Naive thymus-derived CD4-positive, alpha-beta T cell (primary cell): ENCODE measurements around the gene KCNK1. TPM values are rescaled to one million over a fixed set of nuclear protein-coding genes. Genes with fewer than 3 reads are reported as not detected.

Source experiments
- ATAC-seq: fragments of 150-1000 bp; cut with Tn5 transposase; 2 replicates; pipeline ENCODE4 v1.10.0; 2021; ENCODE audit warnings: mild to moderate bottlenecking, moderate library complexity
- CTCF ChIA-PET: fragments of 350-600 bp; sonication (Branson Sonifier 250); formaldehyde crosslinking; loops from one replicate; lab custom pipeline; 2021; ENCODE audit warnings: antibody characterized with exemption; lab: Charles Lee
- POLR2A ChIA-PET: fragments of 350-600 bp; sonication (Branson Sonifier 250); formaldehyde crosslinking; loops from one replicate; lab custom pipeline; 2021; ENCODE audit warnings: antibody characterized with exemption, inconsistent platforms; lab: Charles Lee
- DNase-seq, 9 donors: peaks; one replicate each; pipeline versions ENCODE4 v3.0.0 to v3.0.0-alpha.2; 2020 to 2022; ENCODE audit warnings: mixed read lengths in 1 of 9
- H3K27ac ChIP-seq: one replicate; pipeline ENCODE4 v1.7.0; 2013; ENCODE audit warnings: mild to moderate bottlenecking, low read depth, low read length, moderate library complexity
- H3K27me3 ChIP-seq, 2 donors: one replicate each; pipeline ENCODE4 v1.7.0; 2013; ENCODE audit warnings: low read length in 2 of 2, mild to moderate bottlenecking in 2 of 2, moderate library complexity in 2 of 2; ENCODE audit not compliant: control insufficient read depth in 2 of 2, insufficient read depth in 2 of 2
- H3K36me3 ChIP-seq, 3 experiments: 1 replicate in 2 of 3; 2 replicates in 1 of 3; pipeline ENCODE4 v1.7.0; 2013; ENCODE audit warnings: low read length in 3 of 3, mild to moderate bottlenecking in 3 of 3, moderate library complexity in 1 of 3; ENCODE audit not compliant: insufficient read depth in 3 of 3, control insufficient read depth in 2 of 3
- H3K4me1 ChIP-seq, 2 donors: one replicate each; pipeline ENCODE4 v1.7.0; 2013; ENCODE audit warnings: low read length in 2 of 2, mild to moderate bottlenecking in 2 of 2, moderate library complexity in 1 of 2; ENCODE audit not compliant: control insufficient read depth in 2 of 2, insufficient read depth in 2 of 2
- H3K4me3 ChIP-seq: 2 replicates; pipeline ENCODE4 v1.7.0; 2013; ENCODE audit warnings: mild to moderate bottlenecking, low read length
- H3K9me3 ChIP-seq, 3 experiments: 1 replicate in 2 of 3; 2 replicates in 1 of 3; pipeline ENCODE4 v1.7.0; 2013; ENCODE audit warnings: low read length in 3 of 3; ENCODE audit not compliant: control insufficient read depth in 2 of 3
- H3K27ac Mint-ChIP-seq, 9 donors: one replicate each; pipeline ENCODE4 v1.8.0; 2020 to 2022; ENCODE audit warnings: mixed read lengths in 9 of 9, mild to moderate bottlenecking in 8 of 9, moderate library complexity in 5 of 9, inconsistent platforms in 2 of 9
- H3K27me3 Mint-ChIP-seq, 5 donors: one replicate each; pipeline ENCODE4 v1.8.0; 2021 to 2022; ENCODE audit warnings: mixed read lengths in 5 of 5, mild to moderate bottlenecking in 1 of 5
- H3K36me3 Mint-ChIP-seq, 5 donors: one replicate each; pipeline ENCODE4 v1.8.0; 2020 to 2022; ENCODE audit warnings: mixed read lengths in 5 of 5, mild to moderate bottlenecking in 3 of 5, inconsistent platforms in 1 of 5
- H3K4me1 Mint-ChIP-seq, 7 donors: one replicate each; pipeline ENCODE4 v1.8.0; 2020 to 2022; ENCODE audit warnings: mixed read lengths in 7 of 7, mild to moderate bottlenecking in 3 of 7, inconsistent platforms in 1 of 7
- H3K4me3 Mint-ChIP-seq, 10 donors: one replicate each; pipeline ENCODE4 v1.8.0; 2020 to 2022; ENCODE audit warnings: mild to moderate bottlenecking in 10 of 10, mixed read lengths in 10 of 10, moderate library complexity in 6 of 10, inconsistent platforms in 2 of 10
- H3K9me3 Mint-ChIP-seq, 11 donors: one replicate each; pipeline ENCODE4 v1.8.0; 2020 to 2022; ENCODE audit warnings: mixed read lengths in 11 of 11, mild to moderate bottlenecking in 4 of 11, inconsistent platforms in 1 of 11, moderate library complexity in 1 of 11
- intact Hi-C, 2 donors: fragments of 100-400 bp; cut with micrococcal nuclease; formaldehyde crosslinking; loops; one replicate each; pipeline ENCODE4 v1.15.1; 2023
- polyA plus RNA-seq, 2 donors: library from polyadenylated mRNA; unstranded; fragments of 300-500 nt; fragmentation: Illumina TruSeq; gene quantifications; one replicate each; pipeline ENCODE4 v1.2.3, GENCODE V29; 2021
- total RNA-seq, 6 experiments: library from RNA in 5 of 6; stranded (reverse) in 5 of 6; gene quantifications; 1 replicate in 5 of 6; 2 replicates in 1 of 6; pipeline ENCODE4 v1.2.3 and lab custom pipeline; 2021 to 2026

KCNK1 gene
- total and polyA plus RNA-seq, 7 experiments from 2014 or later = 1.1 TPM; not detected in 6

DNA sequence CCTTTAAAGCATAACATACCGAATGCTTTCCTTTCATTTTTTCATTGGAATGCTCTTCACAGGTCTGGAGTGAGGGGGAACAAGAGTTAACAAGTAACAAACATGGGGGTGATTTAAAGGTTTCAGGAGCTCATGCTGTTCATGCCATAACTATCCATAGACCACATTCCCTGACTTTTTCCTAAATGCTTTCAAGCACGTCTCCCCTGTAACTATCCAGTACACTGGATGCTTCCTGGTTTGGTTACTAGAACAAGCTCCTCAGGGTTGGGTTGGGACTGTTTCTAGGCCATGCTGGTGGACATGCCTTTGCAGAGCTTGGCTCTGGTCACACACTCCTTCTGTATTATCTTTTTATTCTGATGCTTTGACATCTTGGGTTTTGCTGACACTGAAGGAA lies 38.6 kb downstream of the KCNK1 start:
- H3K27ac ChIP-seq = no peak overlapping the region
- H3K9me3 Mint-ChIP-seq = peaks cover 0 to 4% (median 0%) of the 10 kb centered on the region in 11 donors
- H3K36me3 Mint-ChIP-seq = no peaks in the 10 kb centered on the region
- H3K9me3 ChIP-seq = no peaks in the 10 kb centered on the region
- intact Hi-C loops = no loop called here
- DNase-seq = no peak
- no peaks in the 10 kb centered on the region for H3K27me3 ChIP-seq
- no peaks in the 10 kb centered on the region for H3K4me1 ChIP-seq
- peaks cover 0 to 19% (median 4%) of the 10 kb centered on the region in 5 donors for H3K27me3 Mint-ChIP-seq
- H3K4me3 Mint-ChIP-seq = no peak overlapping the region
- no peak overlapping the region for H3K4me3 ChIP-seq
- POLR2A ChIA-PET = no interaction called here
- H3K4me1 Mint-ChIP-seq = no peaks in the 10 kb centered on the region
- no peaks in the 10 kb centered on the region for H3K36me3 ChIP-seq
- H3K27ac Mint-ChIP-seq = no peak overlapping the region
- CTCF ChIA-PET = no interaction called here
- no peak for ATAC-seq

DNA sequence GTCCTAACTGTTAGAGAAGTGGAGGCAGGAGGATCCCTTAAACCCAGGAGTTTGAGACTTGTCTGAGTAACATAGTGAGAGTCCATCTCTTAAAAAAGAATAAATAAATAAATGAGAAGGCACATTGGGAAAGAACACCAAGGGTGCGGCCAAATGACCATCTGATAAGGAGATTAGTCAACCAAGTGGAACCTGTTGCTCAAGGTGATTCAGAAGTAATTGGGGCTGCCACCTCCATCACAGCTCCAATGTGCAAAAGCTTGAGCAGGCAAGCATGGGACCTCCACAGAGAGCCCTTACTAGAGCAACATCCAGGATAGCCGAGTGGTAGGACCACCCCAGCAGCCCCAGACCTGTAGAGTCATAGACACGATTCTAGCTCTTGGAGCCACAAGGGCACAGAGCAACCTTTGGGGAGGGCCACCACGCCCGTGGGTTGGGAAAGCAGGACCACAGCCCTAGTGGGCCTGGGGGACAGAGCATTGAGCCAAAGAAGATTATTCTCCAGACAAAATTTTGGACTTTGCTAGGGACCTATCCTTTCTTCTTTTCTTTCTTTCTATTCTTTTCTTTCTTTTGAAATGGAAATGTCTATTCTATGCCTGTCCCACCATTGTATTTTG lies 40.9 kb downstream of the KCNK1 start:
- no peaks in the 10 kb centered on the region for H3K4me1 Mint-ChIP-seq
- Histone ChIP-seq H3K4me1 (no peaks in the 10 kb centered on the region), H3K4me3 (no peak overlapping the region), H3K36me3 (no peaks in the 10 kb centered on the region), H3K27ac (no peak overlapping the region), H3K27me3 (no peaks in the 10 kb centered on the region), H3K9me3 (no peaks in the 10 kb centered on the region)
- peaks cover 0 to 4% (median 0%) of the 10 kb centered on the region in 11 donors for H3K9me3 Mint-ChIP-seq
- POLR2A ChIA-PET = no interaction called here
- H3K4me3 Mint-ChIP-seq = no peak overlapping the region
- CTCF ChIA-PET = no interaction called here
- H3K27ac Mint-ChIP-seq = no peak overlapping the region
- intact Hi-C loops = no loop called here
- no peak for ATAC-seq
- no peak for DNase-seq
- peaks cover 0 to 19% (median 4%) of the 10 kb centered on the region in 5 donors for H3K27me3 Mint-ChIP-seq
- no peaks in the 10 kb centered on the region for H3K36me3 Mint-ChIP-seq

DNA sequence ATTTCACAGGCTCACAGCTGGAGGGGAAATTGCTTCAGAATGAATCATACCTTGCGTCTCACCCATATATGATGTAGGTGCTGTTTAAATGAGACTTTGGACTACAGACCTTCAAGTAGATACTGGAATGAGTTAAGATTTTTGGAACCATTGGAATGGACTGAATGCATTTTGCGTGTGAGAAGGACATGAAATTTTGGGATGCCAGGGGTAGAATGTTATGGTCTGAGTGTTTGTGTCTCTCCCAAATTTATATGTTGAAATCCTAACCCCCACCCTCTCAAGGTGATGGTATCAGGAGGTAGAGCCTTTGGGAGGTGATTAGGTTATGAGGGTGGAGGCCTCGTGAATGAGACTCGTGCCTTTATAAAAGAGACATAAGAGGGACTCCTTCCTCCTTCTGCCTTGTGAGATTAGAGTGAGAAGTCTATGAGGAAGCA lies 41.4 kb downstream of the KCNK1 start:
- Mint-ChIP-seq H3K9me3 (peaks cover 0 to 4% (median 0%) of the 10 kb centered on the region in 11 donors), H3K4me1 (no peaks in the 10 kb centered on the region), H3K27me3 (peaks cover 0 to 19% (median 4%) of the 10 kb centered on the region in 5 donors), H3K4me3 (no peak overlapping the region), H3K36me3 (no peaks in the 10 kb centered on the region), H3K27ac (no peak overlapping the region)
- H3K27me3 ChIP-seq = no peaks in the 10 kb centered on the region
- H3K4me3 ChIP-seq = no peak overlapping the region
- DNase-seq = no peak
- POLR2A ChIA-PET = no interaction called here
- ATAC-seq = no peak
- no peaks in the 10 kb centered on the region for H3K9me3 ChIP-seq
- CTCF ChIA-PET = no interaction called here
- no peaks in the 10 kb centered on the region for H3K36me3 ChIP-seq
- H3K27ac ChIP-seq = no peak overlapping the region
- no peaks in the 10 kb centered on the region for H3K4me1 ChIP-seq
- intact Hi-C loops = no loop called here

DNA sequence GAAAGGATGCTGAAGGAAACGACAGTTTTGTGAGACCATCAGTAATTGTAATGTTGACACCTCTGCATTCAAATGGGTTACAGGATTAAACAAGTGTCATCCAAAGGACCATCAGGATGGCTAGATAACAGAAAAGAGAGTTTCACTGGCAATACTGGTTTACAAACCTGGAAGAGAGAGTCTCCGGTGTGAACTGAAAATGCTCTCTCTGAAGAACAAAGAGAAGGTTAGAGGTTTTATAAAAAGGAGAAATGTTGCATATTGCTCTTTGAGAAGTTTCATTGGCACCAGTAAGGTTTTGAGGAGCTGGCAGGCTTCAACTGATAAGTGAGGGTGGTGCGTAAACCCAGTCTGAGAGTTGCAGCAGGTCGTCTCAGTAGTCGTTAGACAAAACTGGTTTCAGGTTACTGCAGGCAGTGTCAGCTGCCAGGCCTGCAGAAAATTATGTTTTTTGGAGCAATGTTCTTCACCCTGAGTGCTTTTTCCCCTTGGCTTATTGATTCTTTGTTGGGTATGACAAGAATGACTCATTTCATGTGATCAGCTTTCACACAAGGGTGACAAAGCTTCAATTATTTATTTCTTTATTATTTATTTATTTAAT lies 42.2 kb downstream of the KCNK1 start:
- Histone ChIP-seq H3K36me3 (no peaks in the 10 kb centered on the region), H3K4me1 (no peaks in the 10 kb centered on the region), H3K27me3 (no peaks in the 10 kb centered on the region), H3K27ac (no peak overlapping the region), H3K9me3 (no peaks in the 10 kb centered on the region), H3K4me3 (no peak overlapping the region)
- ChIA-PET CTCF (no interaction called here), POLR2A (no interaction called here)
- intact Hi-C loops = no loop called here
- H3K4me3 Mint-ChIP-seq = no peak overlapping the region
- ATAC-seq (no peak), DNase-seq (no peak)
- no peaks in the 10 kb centered on the region for H3K36me3 Mint-ChIP-seq
- peaks cover 0 to 4% (median 0%) of the 10 kb centered on the region in 11 donors for H3K9me3 Mint-ChIP-seq
- H3K27ac Mint-ChIP-seq = no peak overlapping the region
- peaks cover 0 to 19% (median 4%) of the 10 kb centered on the region in 5 donors for H3K27me3 Mint-ChIP-seq
- H3K4me1 Mint-ChIP-seq = no peaks in the 10 kb centered on the region

DNA sequence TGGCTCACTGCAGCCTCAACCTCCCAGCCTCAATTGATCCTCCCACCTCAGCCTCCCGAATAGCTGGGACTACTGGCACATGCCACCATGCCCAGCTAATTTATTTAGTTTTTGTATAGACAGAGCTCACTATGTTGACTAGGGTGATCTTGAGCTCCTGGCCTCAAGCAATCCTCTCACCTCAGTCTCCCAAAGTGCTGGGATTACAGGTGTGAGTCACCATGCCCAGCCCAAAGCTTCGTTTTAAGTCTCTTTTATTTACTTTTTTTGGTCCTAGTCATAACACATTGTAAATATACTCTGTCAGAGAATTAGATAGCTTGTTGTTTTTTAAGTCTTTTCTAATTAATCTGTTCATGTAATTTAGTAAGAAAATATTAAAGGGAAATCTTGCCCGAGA lies 42.8 kb downstream of the KCNK1 start:
- DNase-seq (no peak), ATAC-seq (no peak)
- peaks cover 0 to 2% (median 0%) of the 10 kb centered on the region in 11 donors for H3K9me3 Mint-ChIP-seq
- no peaks in the 10 kb centered on the region for H3K36me3 Mint-ChIP-seq
- H3K27ac ChIP-seq = no peak overlapping the region
- H3K4me3 ChIP-seq = no peak overlapping the region
- peaks cover 0 to 14% (median 3%) of the 10 kb centered on the region in 5 donors for H3K27me3 Mint-ChIP-seq
- H3K36me3 ChIP-seq = no peaks in the 10 kb centered on the region
- ChIA-PET CTCF (no interaction called here), POLR2A (no interaction called here)
- H3K4me1 Mint-ChIP-seq = no peaks in the 10 kb centered on the region
- H3K9me3 ChIP-seq = no peaks in the 10 kb centered on the region
- no peak overlapping the region for H3K4me3 Mint-ChIP-seq
- H3K27ac Mint-ChIP-seq = no peak overlapping the region
- intact Hi-C loops = no loop called here
- H3K4me1 ChIP-seq = no peaks in the 10 kb centered on the region
- no peaks in the 10 kb centered on the region for H3K27me3 ChIP-seq

DNA sequence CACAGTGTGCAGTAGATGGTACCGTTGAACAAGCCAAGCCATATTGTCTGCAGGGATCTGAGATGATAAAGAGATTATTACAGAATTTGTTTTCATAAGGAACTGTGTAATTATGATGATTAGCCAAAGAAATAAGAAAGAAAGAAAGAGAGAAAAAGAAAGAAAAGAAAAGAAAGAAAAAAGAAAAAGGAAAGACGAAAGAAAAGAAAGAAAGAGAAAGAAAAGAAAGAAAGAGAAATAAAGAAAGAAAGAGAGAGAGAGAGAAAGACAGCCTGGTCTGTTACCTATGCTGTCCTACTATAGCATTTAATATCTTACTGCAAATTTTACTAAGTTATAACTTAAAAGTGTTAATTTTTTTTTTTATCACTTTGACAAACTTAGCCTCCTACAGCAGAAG lies 43.6 kb downstream of the KCNK1 start:
- peaks cover 0 to 17% (median 2%) of the 10 kb centered on the region in 5 donors for H3K27me3 Mint-ChIP-seq
- H3K4me3 ChIP-seq = no peak overlapping the region
- POLR2A ChIA-PET = no interaction called here
- H3K4me3 Mint-ChIP-seq = no peak overlapping the region
- H3K27me3 ChIP-seq = no peaks in the 10 kb centered on the region
- no peaks in the 10 kb centered on the region for H3K36me3 ChIP-seq
- H3K9me3 ChIP-seq = no peaks in the 10 kb centered on the region
- H3K36me3 Mint-ChIP-seq = no peaks in the 10 kb centered on the region
- H3K4me1 Mint-ChIP-seq = no peaks in the 10 kb centered on the region
- ATAC-seq = no peak
- H3K27ac Mint-ChIP-seq = no peak overlapping the region
- H3K4me1 ChIP-seq = no peaks in the 10 kb centered on the region
- DNase-seq = no peak
- no peak overlapping the region for H3K27ac ChIP-seq
- intact Hi-C loops = no loop called here
- peaks cover 0 to 4% (median 0%) of the 10 kb centered on the region in 11 donors for H3K9me3 Mint-ChIP-seq
- CTCF ChIA-PET = no interaction called here

DNA sequence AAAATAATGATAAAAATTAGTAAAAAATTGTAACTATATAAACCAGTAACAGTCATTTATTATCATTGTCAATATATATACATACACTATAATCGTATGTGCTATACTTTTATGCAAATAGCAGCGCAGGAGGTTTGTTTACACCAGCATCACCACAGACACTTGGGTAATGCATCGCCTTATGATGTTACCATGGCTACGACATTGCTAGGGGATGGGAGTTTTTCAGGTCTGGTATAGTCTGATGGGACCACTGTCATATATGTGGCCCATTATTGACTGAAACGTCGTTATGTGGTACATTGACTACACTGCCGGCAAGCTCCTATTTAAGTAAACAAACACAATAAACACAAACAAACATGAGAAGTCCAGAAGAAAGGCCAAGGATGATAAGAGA lies 45.6 kb downstream of the KCNK1 start:
- Mint-ChIP-seq H3K36me3 (no peaks in the 10 kb centered on the region), H3K4me3 (no peak overlapping the region), H3K27ac (no peak overlapping the region), H3K9me3 (peaks cover 0 to 4% (median 0%) of the 10 kb centered on the region in 11 donors), H3K27me3 (peaks cover 0 to 13% (median 0%) of the 10 kb centered on the region in 5 donors), H3K4me1 (no peaks in the 10 kb centered on the region)
- Histone ChIP-seq H3K4me3 (no peak overlapping the region), H3K9me3 (no peaks in the 10 kb centered on the region), H3K4me1 (no peaks in the 10 kb centered on the region), H3K36me3 (no peaks in the 10 kb centered on the region), H3K27ac (no peak overlapping the region), H3K27me3 (no peaks in the 10 kb centered on the region)
- DNase-seq (no peak), ATAC-seq (no peak)
- intact Hi-C loops = no loop called here
- POLR2A ChIA-PET = no interaction called here
- CTCF ChIA-PET = no interaction called here
